Measurements from ENCODE around the gene GRIN2A. TPM values are rescaled to one million over a fixed set of nuclear protein-coding genes. Genes with fewer than 3 reads are reported as not detected.

GRIN2A gene
- total RNA-seq, 2 experiments from 2014 or later, result not detected

- ChIA-PET POLR2A (no interaction called here), CTCF (interaction anchor here (0.6 kb wide), 1 partner anchor 520 kb away, joined by 3 read pairs; no protein-coding TSS in a partner anchor)
- Mint-ChIP-seq H3K27me3 (no peaks in the 10 kb centered on the region), H3K4me3 (no peak overlapping the region), H3K27ac (no peak overlapping the region), H3K36me3 (no peaks in the 10 kb centered on the region), H3K4me1 (ENCODE audit: low read depth) (no peaks in the 10 kb centered on the region), H3K9me3 (no peaks in the 10 kb centered on the region)
- intact Hi-C loops (cut with micrococcal nuclease), result no loop called here
- no peak for DNase-seq
These were observed 363.5 kb downstream of the GRIN2A start for GRCh38 chr16:9818702-9819101.

- H3K4me1 Mint-ChIP-seq (ENCODE audit: low read depth), result no peaks in the 10 kb centered on the region
- no peaks in the 10 kb centered on the region for H3K9me3 Mint-ChIP-seq
- no peak overlapping the region for H3K27ac Mint-ChIP-seq
- no peaks in the 10 kb centered on the region for H3K27me3 Mint-ChIP-seq
- no peak overlapping the region for H3K4me3 Mint-ChIP-seq
- POLR2A ChIA-PET, result no interaction called here
- no peaks in the 10 kb centered on the region for H3K36me3 Mint-ChIP-seq
- CTCF ChIA-PET, result no interaction called here
- intact Hi-C loops (cut with micrococcal nuclease), result no loop called here
- no peak for DNase-seq
These were observed 364.6 kb downstream of the GRIN2A start for GRCh38 chr16:9817586-9817985.

- Mint-ChIP-seq H3K36me3 (no peaks in the 10 kb centered on the region), H3K27ac (no peak overlapping the region), H3K4me3 (no peak overlapping the region), H3K9me3 (no peaks in the 10 kb centered on the region), H3K27me3 (no peaks in the 10 kb centered on the region), H3K4me1 (ENCODE audit: low read depth) (no peaks in the 10 kb centered on the region)
- ChIA-PET POLR2A (no interaction called here), CTCF (no interaction called here)
- intact Hi-C loops (cut with micrococcal nuclease), result no loop called here
- DNase-seq, result no peak
These were observed 365.6 kb downstream of the GRIN2A start for GRCh38 chr16:9816644-9817043.

GRCh38 chr16:9813665-9814064, 368.6 kb downstream of the GRIN2A start:
- ChIA-PET CTCF (no interaction called here), POLR2A (no interaction called here)
- H3K4me1 Mint-ChIP-seq (ENCODE audit: low read depth), result no peaks in the 10 kb centered on the region
- no peaks in the 10 kb centered on the region for H3K27me3 Mint-ChIP-seq
- H3K4me3 Mint-ChIP-seq, result no peak overlapping the region
- no peaks in the 10 kb centered on the region for H3K9me3 Mint-ChIP-seq
- intact Hi-C loops (cut with micrococcal nuclease), result no loop called here
- H3K36me3 Mint-ChIP-seq, result no peaks in the 10 kb centered on the region
- H3K27ac Mint-ChIP-seq, result no peak overlapping the region
- no peak for DNase-seq

- H3K4me3 Mint-ChIP-seq, result no peak overlapping the region
- ChIA-PET POLR2A (no interaction called here), CTCF (no interaction called here)
- H3K4me1 Mint-ChIP-seq (ENCODE audit: low read depth), result no peaks in the 10 kb centered on the region
- no peak for DNase-seq
- intact Hi-C loops (cut with micrococcal nuclease), result no loop called here
- H3K27ac Mint-ChIP-seq, result no peak overlapping the region
- no peaks in the 10 kb centered on the region for H3K27me3 Mint-ChIP-seq
- no peaks in the 10 kb centered on the region for H3K36me3 Mint-ChIP-seq
- H3K9me3 Mint-ChIP-seq, result peaks cover 7% of the 10 kb centered on the region
These were observed 374.0 kb downstream of the GRIN2A start for GRCh38 chr16:9808210-9808609.

- ChIA-PET POLR2A (no interaction called here), CTCF (no interaction called here)
- no peak for DNase-seq
- H3K27ac Mint-ChIP-seq, result no peak overlapping the region
- H3K9me3 Mint-ChIP-seq, result peaks cover 7% of the 10 kb centered on the region
- H3K4me3 Mint-ChIP-seq, result no peak overlapping the region
- no peaks in the 10 kb centered on the region for H3K27me3 Mint-ChIP-seq
- H3K4me1 Mint-ChIP-seq (ENCODE audit: low read depth), result no peaks in the 10 kb centered on the region
- intact Hi-C loops (cut with micrococcal nuclease), result no loop called here
- H3K36me3 Mint-ChIP-seq, result no peaks in the 10 kb centered on the region
These were observed 374.9 kb downstream of the GRIN2A start for GRCh38 chr16:9807302-9807701.

- Mint-ChIP-seq H3K4me3 (no peak overlapping the region), H3K27ac (no peak overlapping the region), H3K4me1 (ENCODE audit: low read depth) (no peaks in the 10 kb centered on the region), H3K9me3 (peaks cover 10% of the 10 kb centered on the region), H3K36me3 (no peaks in the 10 kb centered on the region), H3K27me3 (no peaks in the 10 kb centered on the region)
- intact Hi-C loops (cut with micrococcal nuclease), result no loop called here
- POLR2A ChIA-PET, result no interaction called here
- no peak for DNase-seq
- CTCF ChIA-PET, result no interaction called here
These were observed 377.1 kb downstream of the GRIN2A start for GRCh38 chr16:9805109-9805508.

- POLR2A ChIA-PET, result no interaction called here
- Mint-ChIP-seq H3K4me1 (ENCODE audit: low read depth) (no peaks in the 10 kb centered on the region), H3K4me3 (no peak overlapping the region), H3K9me3 (peaks cover 7% of the 10 kb centered on the region), H3K36me3 (no peaks in the 10 kb centered on the region), H3K27ac (no peak overlapping the region), H3K27me3 (no peaks in the 10 kb centered on the region)
- intact Hi-C loops (cut with micrococcal nuclease), result no loop called here
- DNase-seq, result no peak
- CTCF ChIA-PET, result no interaction called here
These were observed 380.1 kb downstream of the GRIN2A start for GRCh38 chr16:9802160-9802559.

GRCh38 chr16:9801651-9802050, 380.6 kb downstream of the GRIN2A start:
- H3K4me1 Mint-ChIP-seq (ENCODE audit: low read depth), result no peaks in the 10 kb centered on the region
- ChIA-PET POLR2A (no interaction called here), CTCF (no interaction called here)
- no peak for DNase-seq
- H3K4me3 Mint-ChIP-seq, result no peak overlapping the region
- H3K27ac Mint-ChIP-seq, result no peak overlapping the region
- intact Hi-C loops (cut with micrococcal nuclease), result no loop called here
- no peaks in the 10 kb centered on the region for H3K36me3 Mint-ChIP-seq
- no peaks in the 10 kb centered on the region for H3K27me3 Mint-ChIP-seq
- peaks cover 6% of the 10 kb centered on the region for H3K9me3 Mint-ChIP-seq

GRCh38 chr16:9800186-9800738, 382.0 kb downstream of the GRIN2A start:
- H3K9me3 Mint-ChIP-seq, result peaks cover 3% of the 10 kb centered on the region
- POLR2A ChIA-PET, result no interaction called here
- H3K4me3 Mint-ChIP-seq, result no peak overlapping the region
- H3K27ac Mint-ChIP-seq, result no peak overlapping the region
- H3K4me1 Mint-ChIP-seq (ENCODE audit: low read depth), result no peaks in the 10 kb centered on the region
- intact Hi-C loops (cut with micrococcal nuclease), result no loop called here
- no peak for DNase-seq
- no peaks in the 10 kb centered on the region for H3K36me3 Mint-ChIP-seq
- CTCF ChIA-PET, result no interaction called here
- H3K27me3 Mint-ChIP-seq, result no peaks in the 10 kb centered on the region

- Mint-ChIP-seq H3K9me3 (peaks cover 8% of the 10 kb centered on the region), H3K36me3 (no peaks in the 10 kb centered on the region), H3K4me3 (no peak overlapping the region), H3K27ac (no peak overlapping the region), H3K27me3 (no peaks in the 10 kb centered on the region), H3K4me1 (ENCODE audit: low read depth) (no peaks in the 10 kb centered on the region)
- intact Hi-C loops (cut with micrococcal nuclease), result no loop called here
- no peak for DNase-seq
- CTCF ChIA-PET, result no interaction called here
- POLR2A ChIA-PET, result no interaction called here
These were observed 383.2 kb downstream of the GRIN2A start for GRCh38 chr16:9798952-9799580.

GRCh38 chr16:9798474-9798873, 383.8 kb downstream of the GRIN2A start:
- no peaks in the 10 kb centered on the region for H3K36me3 Mint-ChIP-seq
- H3K27ac Mint-ChIP-seq, result no peak overlapping the region
- H3K27me3 Mint-ChIP-seq, result no peaks in the 10 kb centered on the region
- POLR2A ChIA-PET, result no interaction called here
- intact Hi-C loops (cut with micrococcal nuclease), result no loop called here
- H3K9me3 Mint-ChIP-seq, result peaks cover 8% of the 10 kb centered on the region
- H3K4me3 Mint-ChIP-seq, result no peak overlapping the region
- no peak for DNase-seq
- H3K4me1 Mint-ChIP-seq (ENCODE audit: low read depth), result no peaks in the 10 kb centered on the region
- CTCF ChIA-PET, result no interaction called here

GRCh38 chr16:9797306-9797705, 384.9 kb downstream of the GRIN2A start:
- CTCF ChIA-PET, result no interaction called here
- H3K4me1 Mint-ChIP-seq (ENCODE audit: low read depth), result no peaks in the 10 kb centered on the region
- intact Hi-C loops (cut with micrococcal nuclease), result no loop called here
- POLR2A ChIA-PET, result no interaction called here
- H3K36me3 Mint-ChIP-seq, result no peaks in the 10 kb centered on the region
- H3K27me3 Mint-ChIP-seq, result no peaks in the 10 kb centered on the region
- H3K4me3 Mint-ChIP-seq, result no peak overlapping the region
- H3K9me3 Mint-ChIP-seq, result peaks cover 8% of the 10 kb centered on the region
- no peak for DNase-seq
- no peak overlapping the region for H3K27ac Mint-ChIP-seq

Data from activated CD4-positive, alpha-beta memory T cell treated with anti-CD3 and anti-CD28 coated beads for 36 hours (primary cell).